ENCODE data around the gene EHD1.

DNA sequence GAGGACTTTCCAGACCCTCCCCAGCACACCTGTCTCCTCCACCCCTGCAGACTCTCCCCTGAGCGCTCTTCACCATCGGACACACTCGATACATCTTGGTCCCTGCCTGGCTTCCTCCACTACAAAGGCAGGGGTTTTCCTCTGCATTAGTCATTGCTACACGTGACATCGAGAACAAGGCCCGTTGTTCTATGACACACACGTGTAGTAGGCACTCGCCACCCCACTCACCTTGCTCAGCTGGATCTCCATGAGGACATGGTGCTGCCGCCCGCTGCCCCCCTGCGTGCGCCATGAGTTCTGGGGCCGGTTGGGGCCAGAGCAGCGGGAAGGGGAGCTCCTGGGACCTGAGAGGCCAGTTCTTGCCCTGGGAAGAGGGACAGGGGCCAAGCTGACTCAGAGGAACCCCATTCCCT lies 21.9 kb upstream of the EHD1 start:
- TF ChIP-seq, protein P1, sequence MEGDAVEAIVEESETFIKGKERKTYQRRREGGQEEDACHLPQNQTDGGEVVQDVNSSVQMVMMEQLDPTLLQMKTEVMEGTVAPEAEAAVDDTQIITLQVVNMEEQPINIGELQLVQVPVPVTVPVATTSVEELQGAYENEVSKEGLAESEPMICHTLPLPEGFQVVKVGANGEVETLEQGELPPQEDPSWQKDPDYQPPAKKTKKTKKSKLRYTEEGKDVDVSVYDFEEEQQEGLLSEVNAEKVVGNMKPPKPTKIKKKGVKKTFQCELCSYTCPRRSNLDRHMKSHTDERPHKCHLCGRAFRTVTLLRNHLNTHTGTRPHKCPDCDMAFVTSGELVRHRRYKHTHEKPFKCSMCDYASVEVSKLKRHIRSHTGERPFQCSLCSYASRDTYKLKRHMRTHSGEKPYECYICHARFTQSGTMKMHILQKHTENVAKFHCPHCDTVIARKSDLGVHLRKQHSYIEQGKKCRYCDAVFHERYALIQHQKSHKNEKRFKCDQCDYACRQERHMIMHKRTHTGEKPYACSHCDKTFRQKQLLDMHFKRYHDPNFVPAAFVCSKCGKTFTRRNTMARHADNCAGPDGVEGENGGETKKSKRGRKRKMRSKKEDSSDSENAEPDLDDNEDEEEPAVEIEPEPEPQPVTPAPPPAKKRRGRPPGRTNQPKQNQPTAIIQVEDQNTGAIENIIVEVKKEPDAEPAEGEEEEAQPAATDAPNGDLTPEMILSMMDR (IDR thresholded peaks at IDR 0.05): no peak
- peak in 1 of 3 donors; percentile 9 for TF ChIP-seq POLR2A (IDR thresholded peaks at IDR 0.05)

Data from body of pancreas (tissue), 4 donors.